ENCODE data around the gene SLC2A13.
A peak's percentile ranks its signal among the peaks of the same experiment; 100 is the strongest.

SLC2A13 gene

DNA sequence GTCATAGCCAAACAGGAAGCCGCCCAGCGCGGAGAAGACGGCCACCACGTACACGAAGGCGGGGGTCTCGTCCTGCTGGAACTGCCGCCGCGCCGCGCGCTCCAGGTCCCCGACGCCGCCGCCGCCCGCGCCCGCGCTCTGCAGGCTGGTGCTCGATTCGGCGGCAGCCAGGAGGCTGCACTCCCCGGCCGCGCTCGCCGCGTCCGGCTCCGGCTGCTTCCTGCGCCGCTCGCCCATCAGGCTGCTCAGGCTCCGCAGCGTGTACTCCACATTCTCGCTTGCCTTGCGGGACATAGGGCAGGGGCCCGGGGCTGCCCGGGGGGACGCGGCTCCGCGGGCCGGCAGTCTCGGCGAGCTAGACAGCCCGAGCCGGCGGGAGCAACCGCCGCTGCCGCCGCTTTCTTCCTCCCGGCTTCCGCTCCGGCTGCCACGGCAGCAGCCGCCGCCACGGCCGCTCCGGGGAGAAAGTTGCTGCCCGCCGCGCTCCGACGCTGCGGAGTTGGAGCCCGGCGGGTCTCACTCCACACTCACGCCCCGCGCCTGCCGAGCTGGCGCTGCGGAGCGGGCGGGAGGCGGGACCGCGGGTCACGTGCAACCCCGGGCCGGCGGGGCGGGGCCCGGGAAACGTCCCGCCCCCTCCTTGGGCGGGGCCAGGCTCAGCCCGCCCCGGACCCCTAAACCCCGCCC lies at the start of gene SLC2A13:
SLC2A13 (minus strand) TSS at position 567 of the 687 bp plus-strand sequence; CDS start at position 294, 273 bp downstream.
- no peak within 1 kb of the TSS for H3K27ac ChIP-seq (ENCODE audit: poor library complexity, severe bottlenecking)
- peak; percentile 80 for ATAC-seq (ENCODE audit: low read depth)
- no peaks in the 10 kb centered on the region for H3K4me1 ChIP-seq (ENCODE audit: insufficient read depth, poor library complexity, severe bottlenecking)

DNA sequence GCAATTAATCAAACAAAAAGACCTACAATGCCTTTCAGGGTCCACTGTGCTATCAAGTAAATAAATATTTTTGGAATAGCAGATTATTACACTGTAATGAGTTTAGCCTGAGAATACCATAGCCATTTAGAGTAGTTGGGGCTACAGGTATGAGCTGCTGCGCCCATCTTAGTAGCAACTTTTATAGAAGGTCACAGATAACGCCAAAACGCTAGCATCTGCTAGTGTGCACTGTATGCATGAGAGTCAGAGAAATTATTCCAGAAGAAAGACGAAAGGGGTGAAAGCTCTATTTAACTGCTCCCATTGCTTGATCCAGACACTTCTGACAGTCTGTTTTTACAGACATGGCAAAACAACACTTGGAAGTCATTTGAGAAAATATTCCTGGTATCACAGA lies 48.5 kb upstream of the SLC2A13 start:
- Histone ChIP-seq H3K9me3 (ENCODE audit: severe bottlenecking) (no peaks in the 10 kb centered on the region), H3K27ac (ENCODE audit: poor library complexity, severe bottlenecking) (no peak overlapping the region), H3K4me1 (ENCODE audit: insufficient read depth, poor library complexity, severe bottlenecking) (peaks cover 20% of the 10 kb centered on the region), H3K36me3 (ENCODE audit: low read depth) (no peaks in the 10 kb centered on the region), H3K27me3 (ENCODE audit: insufficient read depth, poor library complexity, severe bottlenecking) (no peaks in the 10 kb centered on the region), H3K4me3 (ENCODE audit: severe bottlenecking) (no peak overlapping the region)
- DNase-seq (ENCODE audit: low spot score) (no peak), ATAC-seq (ENCODE audit: low read depth) (no peak)
- TF ChIP-seq, protein P1, sequence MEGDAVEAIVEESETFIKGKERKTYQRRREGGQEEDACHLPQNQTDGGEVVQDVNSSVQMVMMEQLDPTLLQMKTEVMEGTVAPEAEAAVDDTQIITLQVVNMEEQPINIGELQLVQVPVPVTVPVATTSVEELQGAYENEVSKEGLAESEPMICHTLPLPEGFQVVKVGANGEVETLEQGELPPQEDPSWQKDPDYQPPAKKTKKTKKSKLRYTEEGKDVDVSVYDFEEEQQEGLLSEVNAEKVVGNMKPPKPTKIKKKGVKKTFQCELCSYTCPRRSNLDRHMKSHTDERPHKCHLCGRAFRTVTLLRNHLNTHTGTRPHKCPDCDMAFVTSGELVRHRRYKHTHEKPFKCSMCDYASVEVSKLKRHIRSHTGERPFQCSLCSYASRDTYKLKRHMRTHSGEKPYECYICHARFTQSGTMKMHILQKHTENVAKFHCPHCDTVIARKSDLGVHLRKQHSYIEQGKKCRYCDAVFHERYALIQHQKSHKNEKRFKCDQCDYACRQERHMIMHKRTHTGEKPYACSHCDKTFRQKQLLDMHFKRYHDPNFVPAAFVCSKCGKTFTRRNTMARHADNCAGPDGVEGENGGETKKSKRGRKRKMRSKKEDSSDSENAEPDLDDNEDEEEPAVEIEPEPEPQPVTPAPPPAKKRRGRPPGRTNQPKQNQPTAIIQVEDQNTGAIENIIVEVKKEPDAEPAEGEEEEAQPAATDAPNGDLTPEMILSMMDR (IDR thresholded peaks at IDR 0.05; ENCODE audit: poor library complexity, severe bottlenecking), result no peak

More for the DNA sequence above, at the start of gene SLC2A13:
- Histone ChIP-seq H3K36me3 (ENCODE audit: low read depth) (no peaks in the 10 kb centered on the region), H3K9me3 (ENCODE audit: severe bottlenecking) (no peaks in the 10 kb centered on the region), H3K4me3 (ENCODE audit: severe bottlenecking) (peak within 1 kb of the TSS; percentile 67), H3K27me3 (ENCODE audit: insufficient read depth, poor library complexity, severe bottlenecking) (no peaks in the 10 kb centered on the region)
- no peak for DNase-seq (ENCODE audit: low spot score)
- TF ChIP-seq, protein P1 (IDR thresholded peaks at IDR 0.05; ENCODE audit: poor library complexity, severe bottlenecking), result no peak

DNA sequence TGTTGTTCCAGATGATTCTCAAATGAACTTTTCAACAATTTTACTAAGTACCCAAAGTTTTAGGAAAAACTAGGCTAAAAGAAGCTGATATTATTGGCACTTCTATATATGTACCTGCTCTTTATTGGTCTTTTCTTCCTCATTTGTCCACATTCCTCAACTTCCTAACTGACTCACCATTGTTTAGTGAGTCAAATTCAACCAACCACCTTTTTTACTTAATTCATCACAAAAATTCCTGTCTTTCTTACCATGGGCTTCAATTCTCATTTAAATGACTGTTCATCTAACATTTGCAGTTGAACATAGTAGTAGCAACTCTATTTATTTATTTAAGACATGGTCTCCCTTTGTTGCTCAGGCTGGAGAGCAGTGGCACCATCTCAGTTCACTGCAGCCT lies 47.6 kb upstream of the SLC2A13 start:
- DNase-seq (ENCODE audit: low spot score), result no peak
- no peak overlapping the region for H3K4me3 ChIP-seq (ENCODE audit: severe bottlenecking)
- no peaks in the 10 kb centered on the region for H3K36me3 ChIP-seq (ENCODE audit: low read depth)
- H3K9me3 ChIP-seq (ENCODE audit: severe bottlenecking), result no peaks in the 10 kb centered on the region
- peaks cover 12% of the 10 kb centered on the region for H3K4me1 ChIP-seq (ENCODE audit: insufficient read depth, poor library complexity, severe bottlenecking)
- no peaks in the 10 kb centered on the region for H3K27me3 ChIP-seq (ENCODE audit: insufficient read depth, poor library complexity, severe bottlenecking)
- peak; percentile 40; the same call in 1 of the 3 replicates for ATAC-seq (ENCODE audit: low read depth)
- H3K27ac ChIP-seq (ENCODE audit: poor library complexity, severe bottlenecking), result no peak overlapping the region
- TF ChIP-seq, protein P1 (IDR thresholded peaks at IDR 0.05; ENCODE audit: poor library complexity, severe bottlenecking), result no peak

DNA sequence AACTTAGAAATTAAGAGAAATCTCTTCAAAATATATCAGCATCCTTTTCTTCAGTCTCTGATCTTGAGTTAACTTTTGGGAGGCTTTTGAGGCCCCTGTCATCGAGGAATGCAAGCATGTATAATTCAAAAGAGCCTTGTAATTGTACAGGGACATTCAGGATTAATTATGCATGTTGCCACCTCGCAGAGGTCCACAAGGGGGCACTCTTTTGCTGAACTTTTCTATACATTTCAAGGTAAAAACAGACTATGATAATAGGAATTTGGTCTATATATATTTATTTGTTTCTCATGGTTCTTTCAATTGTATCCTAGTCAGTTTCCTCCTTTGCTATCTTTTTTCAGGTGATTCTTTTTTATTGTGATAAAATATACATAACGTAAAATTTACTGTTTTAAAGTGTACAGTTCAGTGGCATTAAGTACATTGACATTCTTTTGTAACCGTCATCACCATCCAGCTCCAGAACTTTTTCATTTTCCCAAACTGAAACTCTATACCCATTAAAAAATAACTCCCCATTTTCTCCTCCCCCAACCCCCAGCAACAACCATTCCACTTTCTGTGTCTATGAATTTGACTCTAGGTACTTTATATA lies 47.0 kb upstream of the SLC2A13 start:
- Histone ChIP-seq H3K4me3 (ENCODE audit: severe bottlenecking) (no peak overlapping the region), H3K9me3 (ENCODE audit: severe bottlenecking) (no peaks in the 10 kb centered on the region), H3K27me3 (ENCODE audit: insufficient read depth, poor library complexity, severe bottlenecking) (no peaks in the 10 kb centered on the region), H3K27ac (ENCODE audit: poor library complexity, severe bottlenecking) (no peak overlapping the region), H3K36me3 (ENCODE audit: low read depth) (no peaks in the 10 kb centered on the region), H3K4me1 (ENCODE audit: insufficient read depth, poor library complexity, severe bottlenecking) (peaks cover 7% of the 10 kb centered on the region)
- ATAC-seq (ENCODE audit: low read depth) (peak; percentile 53; the same call in 2 of the 3 replicates), DNase-seq (ENCODE audit: low spot score) (no peak)
- TF ChIP-seq, protein P1 (IDR thresholded peaks at IDR 0.05; ENCODE audit: poor library complexity, severe bottlenecking), result peak; percentile 90
